HG03103 (cell line): Measurements from ENCODE around the gene FADS2.

ENCODE experiments used
- ATAC-seq: cut with Tn5 transposase; IDR thresholded peaks from one replicate; pipeline ENCODE4 v1.9.1; 2021; ENCODE audit warnings: low read depth; ENCODE audit not compliant: unreplicated experiment

Gene FADS2

GRCh38 chr11:61883327-61883726 lies 55.2 kb downstream of the FADS2 start:
- no peak for ATAC-seq

- no peak for ATAC-seq
Observed at GRCh38 chr11:61883947-61884346, 55.8 kb downstream of the FADS2 start.

- ATAC-seq = no peak
Observed at GRCh38 chr11:61885166-61885778, 57.2 kb downstream of the FADS2 start.

GRCh38 chr11:61885784-61886580 lies 57.9 kb downstream of the FADS2 start:
- no peak for ATAC-seq

- ATAC-seq = no peak
Observed at GRCh38 chr11:61886643-61887042, 58.5 kb downstream of the FADS2 start.

- no peak for ATAC-seq
Observed at GRCh38 chr11:61887839-61888494, 59.9 kb downstream of the FADS2 start.

- no peak for ATAC-seq
Observed at GRCh38 chr11:61888590-61888989, 60.5 kb downstream of the FADS2 start.

- ATAC-seq = no peak
Observed at GRCh38 chr11:61889831-61890230, 61.7 kb downstream of the FADS2 start.

GRCh38 chr11:61890529-61891330 lies 62.6 kb downstream of the FADS2 start:
- ATAC-seq = no peak

- no peak for ATAC-seq
Observed at GRCh38 chr11:61891331-61892084, 63.4 kb downstream of the FADS2 start, which contains the start of gene FADS3. Gene FADS3 (minus strand): TSS chr11:61891545. CDS start chr11:61891381, 164 bp downstream.

- ATAC-seq = no peak
Observed at GRCh38 chr11:61892085-61892370, 63.9 kb downstream of the FADS2 start.

GRCh38 chr11:61893981-61894380 lies 65.9 kb downstream of the FADS2 start:
- ATAC-seq = no peak

- ATAC-seq = no peak
Observed at GRCh38 chr11:61895046-61895717, 67.1 kb downstream of the FADS2 start.

- ATAC-seq = no peak
Observed at GRCh38 chr11:61895718-61896059, 67.6 kb downstream of the FADS2 start.

GRCh38 chr11:61896665-61897386 lies 68.7 kb downstream of the FADS2 start:
- ATAC-seq = no peak

GRCh38 chr11:61897387-61898246 lies 69.5 kb downstream of the FADS2 start:
- ATAC-seq = no peak

- ATAC-seq = no peak
Observed at GRCh38 chr11:61898247-61898582, 70.1 kb downstream of the FADS2 start.

- no peak for ATAC-seq
Observed at GRCh38 chr11:61899146-61899841, 71.2 kb downstream of the FADS2 start.
